ENCODE data around the gene KRTAP2-1. TPM values are rescaled to one million over a fixed set of nuclear protein-coding genes. Genes with fewer than 3 reads are reported as not detected.

Gene KRTAP2-1
- total RNA-seq, 2 experiments from 2014 or later = not detected

GRCh38 chr17:41016578-41017215 is 30.4 kb downstream of the KRTAP2-1 start:
- Mint-ChIP-seq H3K36me3 (ENCODE audit: low read depth) (no peaks in the 10 kb centered on the region), H3K4me1 (ENCODE audit: low read depth) (no peaks in the 10 kb centered on the region), H3K27me3 (ENCODE audit: low read depth) (no peaks in the 10 kb centered on the region), H3K9me3 (no peaks in the 10 kb centered on the region), H3K27ac (no peak overlapping the region), H3K4me3 (no peak overlapping the region)
- DNase-seq = no peak
- CTCF ChIA-PET = no interaction called here
- intact Hi-C loops (cut with micrococcal nuclease) = no loop called here

DNA sequence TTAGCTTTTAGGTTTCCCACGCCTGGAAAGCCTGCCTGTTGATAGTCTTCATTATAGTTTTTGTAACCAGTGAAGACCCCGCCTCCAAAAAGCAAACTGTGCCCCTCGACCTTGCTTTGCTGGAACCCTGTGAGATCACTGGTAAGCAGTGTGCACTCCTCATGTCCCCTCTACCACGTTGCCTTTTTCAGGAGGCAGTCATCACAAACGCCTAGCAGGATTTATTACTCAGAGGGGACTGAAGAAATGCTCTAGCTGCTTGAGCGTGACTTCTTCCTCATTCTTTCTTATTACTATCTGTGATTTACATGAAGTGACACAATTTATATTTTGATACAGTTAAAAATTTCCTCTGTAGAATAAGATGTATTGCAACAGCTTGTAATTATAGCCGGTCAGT is 31.7 kb downstream of the KRTAP2-1 start:
- Mint-ChIP-seq H3K4me3 (no peak overlapping the region), H3K27me3 (ENCODE audit: low read depth) (no peaks in the 10 kb centered on the region), H3K9me3 (no peaks in the 10 kb centered on the region), H3K4me1 (ENCODE audit: low read depth) (no peaks in the 10 kb centered on the region), H3K36me3 (ENCODE audit: low read depth) (no peaks in the 10 kb centered on the region), H3K27ac (no peak overlapping the region)
- CTCF ChIA-PET = no interaction called here
- intact Hi-C loops (cut with micrococcal nuclease) = no loop called here
- no peak for DNase-seq

DNA sequence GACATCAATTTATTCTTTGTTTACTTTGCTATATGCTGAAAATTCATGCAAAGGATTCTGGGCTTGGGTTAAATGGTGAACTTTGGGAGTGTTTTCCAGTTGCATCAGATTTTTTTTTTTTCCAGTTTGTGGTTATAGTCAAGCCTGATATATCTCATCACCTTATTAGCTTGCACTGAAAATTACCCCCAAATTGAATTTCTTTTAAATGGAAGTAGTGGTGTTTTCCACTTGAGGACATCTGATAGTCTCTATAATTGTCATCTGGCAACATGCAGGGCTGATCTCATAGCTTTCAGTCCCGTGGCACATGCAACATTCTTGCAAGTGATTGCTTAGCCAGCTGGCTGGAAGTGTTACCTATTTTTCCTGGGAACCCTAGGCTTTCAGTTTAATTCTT is 33.5 kb downstream of the KRTAP2-1 start:
- H3K27me3 Mint-ChIP-seq (ENCODE audit: low read depth) = no peaks in the 10 kb centered on the region
- intact Hi-C loops (cut with micrococcal nuclease) = no loop called here
- H3K4me1 Mint-ChIP-seq (ENCODE audit: low read depth) = no peaks in the 10 kb centered on the region
- CTCF ChIA-PET = no interaction called here
- no peak overlapping the region for H3K4me3 Mint-ChIP-seq
- no peak overlapping the region for H3K27ac Mint-ChIP-seq
- H3K9me3 Mint-ChIP-seq = no peaks in the 10 kb centered on the region
- DNase-seq = no peak
- no peaks in the 10 kb centered on the region for H3K36me3 Mint-ChIP-seq (ENCODE audit: low read depth)

DNA sequence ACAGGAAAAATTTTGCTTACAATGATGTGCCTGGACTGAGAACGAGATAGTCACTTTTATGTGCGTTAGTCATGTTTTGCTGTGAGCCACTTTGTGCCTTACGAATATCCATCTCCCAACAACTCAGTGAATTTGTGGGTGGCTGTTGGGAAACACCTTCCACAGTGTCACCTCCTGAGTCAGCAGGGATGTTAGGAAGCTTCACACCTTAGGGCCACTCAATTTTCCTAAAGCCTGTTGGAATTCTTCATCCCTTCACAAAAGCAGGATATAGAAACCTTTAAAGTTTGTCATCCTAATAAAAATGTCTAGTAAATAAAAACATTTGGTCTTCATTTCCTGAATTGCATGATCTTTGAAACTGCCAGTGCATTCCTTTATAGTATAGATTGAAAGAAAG is 33.9 kb downstream of the KRTAP2-1 start:
- H3K36me3 Mint-ChIP-seq (ENCODE audit: low read depth) = no peaks in the 10 kb centered on the region
- intact Hi-C loops (cut with micrococcal nuclease) = no loop called here

DNA sequence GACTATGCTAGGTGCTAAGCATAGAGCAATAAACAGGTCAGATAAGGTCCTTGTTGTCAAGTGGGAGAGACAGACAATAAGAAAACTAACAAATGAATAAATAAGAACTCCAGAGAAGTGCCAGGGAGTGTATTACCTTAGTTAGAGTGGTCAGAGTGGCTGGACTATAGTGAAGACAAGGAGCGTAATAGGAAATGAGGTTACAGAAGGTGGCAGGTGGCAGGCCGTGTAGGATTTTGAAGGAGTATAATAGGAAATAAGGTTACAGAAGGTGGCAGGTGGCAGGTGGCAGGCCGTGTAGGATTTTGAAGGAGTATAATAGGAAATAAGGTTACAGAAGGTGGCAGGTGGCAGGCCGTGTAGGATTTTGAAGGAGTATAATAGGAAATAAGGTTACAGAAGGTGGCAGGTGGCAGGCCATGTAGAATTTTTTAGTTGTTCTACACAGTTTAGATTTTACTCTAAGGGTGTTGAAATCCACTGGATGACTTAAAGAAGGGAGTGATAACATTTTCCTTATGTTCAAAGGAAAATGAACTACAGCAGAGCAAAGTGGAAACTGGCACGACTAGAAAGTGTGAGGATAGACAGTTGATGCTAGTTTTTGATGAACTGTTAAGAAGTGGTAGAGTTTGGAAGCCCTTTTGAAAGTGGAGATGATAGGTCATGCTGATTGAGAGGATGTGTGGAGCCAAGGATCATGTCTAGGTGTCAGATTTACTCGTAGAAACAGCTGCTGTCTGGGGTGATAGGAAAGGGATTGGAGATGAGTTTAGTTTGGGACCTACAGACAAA is 34.6 kb downstream of the KRTAP2-1 start:
- H3K4me1 Mint-ChIP-seq (ENCODE audit: low read depth) = no peaks in the 10 kb centered on the region
- no peak overlapping the region for H3K4me3 Mint-ChIP-seq
- no peaks in the 10 kb centered on the region for H3K9me3 Mint-ChIP-seq
- H3K36me3 Mint-ChIP-seq (ENCODE audit: low read depth) = no peaks in the 10 kb centered on the region
- H3K27ac Mint-ChIP-seq = no peak overlapping the region
- no peaks in the 10 kb centered on the region for H3K27me3 Mint-ChIP-seq (ENCODE audit: low read depth)
- DNase-seq = no peak
- intact Hi-C loops (cut with micrococcal nuclease) = no loop called here
- CTCF ChIA-PET = no interaction called here

More for the DNA sequence above, 33.9 kb downstream of the KRTAP2-1 start:
- Mint-ChIP-seq H3K27ac (no peak overlapping the region), H3K4me1 (ENCODE audit: low read depth) (no peaks in the 10 kb centered on the region), H3K27me3 (ENCODE audit: low read depth) (no peaks in the 10 kb centered on the region), H3K9me3 (no peaks in the 10 kb centered on the region), H3K4me3 (no peak overlapping the region)
- CTCF ChIA-PET = no interaction called here
- no peak for DNase-seq

DNA sequence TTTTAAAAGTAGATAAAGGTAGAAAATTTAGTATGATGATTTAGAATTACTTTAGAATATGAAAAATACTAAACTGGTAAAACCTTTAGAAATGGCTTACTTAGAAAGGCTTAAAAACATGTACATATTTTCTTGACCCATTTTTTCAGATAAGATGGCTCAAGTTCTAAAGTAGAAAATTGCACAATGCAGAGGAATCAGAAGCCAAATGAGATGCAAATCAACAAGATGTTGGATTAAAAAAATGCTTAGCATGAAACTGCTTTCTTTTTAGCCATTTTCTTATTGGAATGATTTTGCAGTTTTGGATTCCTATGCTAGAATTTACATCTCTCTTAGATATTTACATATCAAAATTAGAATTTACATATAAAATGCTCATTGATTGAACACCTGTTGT is 36.7 kb downstream of the KRTAP2-1 start:
- Mint-ChIP-seq H3K4me3 (no peak overlapping the region), H3K9me3 (no peaks in the 10 kb centered on the region), H3K27me3 (ENCODE audit: low read depth) (no peaks in the 10 kb centered on the region), H3K4me1 (ENCODE audit: low read depth) (no peaks in the 10 kb centered on the region), H3K27ac (no peak overlapping the region), H3K36me3 (ENCODE audit: low read depth) (no peaks in the 10 kb centered on the region)
- DNase-seq = no peak
- CTCF ChIA-PET = interaction anchor here (0.6 kb wide), 1 partner anchor 15 kb away, joined by 3 read pairs; no protein-coding TSS in a partner anchor
- intact Hi-C loops (cut with micrococcal nuclease) = no loop called here

DNA sequence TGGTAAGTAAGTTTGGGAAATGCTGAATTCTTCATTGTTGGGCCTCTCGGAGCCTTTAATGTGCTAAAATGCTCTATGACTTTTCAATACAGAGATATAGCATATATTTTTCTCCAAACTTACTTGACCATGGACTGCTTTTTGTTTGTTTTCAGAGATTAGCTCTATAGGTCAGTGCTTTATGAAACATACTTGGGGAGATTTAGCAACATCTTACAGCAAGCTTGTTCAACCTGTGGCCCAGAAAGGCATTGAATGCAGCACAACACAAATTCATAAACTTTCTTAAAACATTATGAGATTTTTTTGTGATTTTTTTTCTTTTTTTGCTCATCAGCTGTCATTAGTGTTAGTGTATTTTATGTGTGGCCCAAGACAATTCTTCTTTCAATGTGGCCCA is 37.2 kb downstream of the KRTAP2-1 start:
- no peak overlapping the region for H3K27ac Mint-ChIP-seq
- no peaks in the 10 kb centered on the region for H3K4me1 Mint-ChIP-seq (ENCODE audit: low read depth)
- CTCF ChIA-PET = interaction anchor here (0.6 kb wide), 1 partner anchor 14 kb away, joined by 3 read pairs; no protein-coding TSS in a partner anchor
- intact Hi-C loops (cut with micrococcal nuclease) = no loop called here
- no peaks in the 10 kb centered on the region for H3K36me3 Mint-ChIP-seq (ENCODE audit: low read depth)
- H3K4me3 Mint-ChIP-seq = no peak overlapping the region
- no peaks in the 10 kb centered on the region for H3K9me3 Mint-ChIP-seq
- H3K27me3 Mint-ChIP-seq (ENCODE audit: low read depth) = no peaks in the 10 kb centered on the region
- no peak for DNase-seq

- intact Hi-C loops (cut with micrococcal nuclease) = no loop called here
- no peaks in the 10 kb centered on the region for H3K36me3 Mint-ChIP-seq (ENCODE audit: low read depth)
- DNase-seq = no peak
- no peaks in the 10 kb centered on the region for H3K9me3 Mint-ChIP-seq
- H3K4me3 Mint-ChIP-seq = no peak overlapping the region
- no peaks in the 10 kb centered on the region for H3K4me1 Mint-ChIP-seq (ENCODE audit: low read depth)
- H3K27ac Mint-ChIP-seq = no peak overlapping the region
- CTCF ChIA-PET = no interaction called here
- no peaks in the 10 kb centered on the region for H3K27me3 Mint-ChIP-seq (ENCODE audit: low read depth)
These were observed 37.8 kb downstream of the KRTAP2-1 start for GRCh38 chr17:41009301-41009760.

GRCh38 chr17:41008811-41009210 is 38.3 kb downstream of the KRTAP2-1 start, which contains the start of gene KRTAP3-1:
KRTAP3-1 (minus strand) TSS chr17:41009128; CDS start chr17:41009074, 54 bp downstream.
- no peak for DNase-seq
- intact Hi-C loops (cut with micrococcal nuclease) = no loop called here
- Mint-ChIP-seq H3K9me3 (no peaks in the 10 kb centered on the region), H3K27me3 (ENCODE audit: low read depth) (no peaks in the 10 kb centered on the region), H3K4me1 (ENCODE audit: low read depth) (no peaks in the 10 kb centered on the region), H3K27ac (no peak within 1 kb of the TSS), H3K36me3 (ENCODE audit: low read depth) (no peaks in the 10 kb centered on the region), H3K4me3 (no peak within 1 kb of the TSS)
- CTCF ChIA-PET = no interaction called here

DNA sequence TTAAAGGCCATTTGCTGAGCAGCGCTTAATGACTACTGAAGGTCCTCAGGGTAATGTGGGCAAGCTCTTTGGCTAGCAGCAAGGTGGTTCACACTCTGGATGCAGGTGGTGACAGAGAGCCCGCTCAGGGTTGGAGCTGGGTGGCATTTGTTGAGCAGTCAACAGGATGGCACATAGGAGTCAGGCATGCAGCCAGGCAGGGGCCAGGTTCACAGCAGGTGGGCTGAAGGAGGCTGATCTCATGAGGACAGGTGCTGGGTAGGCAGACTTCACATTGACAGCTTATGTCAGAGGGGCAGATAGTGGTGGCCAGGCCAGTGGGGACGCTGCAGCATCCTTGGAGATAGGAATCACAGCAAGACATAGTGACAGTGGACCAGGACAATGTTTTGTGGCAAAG is 42.7 kb downstream of the KRTAP2-1 start:
- no peaks in the 10 kb centered on the region for H3K4me1 Mint-ChIP-seq (ENCODE audit: low read depth)
- no peaks in the 10 kb centered on the region for H3K36me3 Mint-ChIP-seq (ENCODE audit: low read depth)
- no peak overlapping the region for H3K27ac Mint-ChIP-seq
- intact Hi-C loops (cut with micrococcal nuclease) = no loop called here
- no peak overlapping the region for H3K4me3 Mint-ChIP-seq
- no peaks in the 10 kb centered on the region for H3K9me3 Mint-ChIP-seq
- H3K27me3 Mint-ChIP-seq (ENCODE audit: low read depth) = peaks cover 4% of the 10 kb centered on the region
- CTCF ChIA-PET = no interaction called here
- DNase-seq = no peak

- H3K4me3 Mint-ChIP-seq = no peak overlapping the region
- H3K9me3 Mint-ChIP-seq = no peaks in the 10 kb centered on the region
- no peaks in the 10 kb centered on the region for H3K36me3 Mint-ChIP-seq (ENCODE audit: low read depth)
- no peaks in the 10 kb centered on the region for H3K4me1 Mint-ChIP-seq (ENCODE audit: low read depth)
- no peak for DNase-seq
- H3K27ac Mint-ChIP-seq = no peak overlapping the region
- peaks cover 5% of the 10 kb centered on the region for H3K27me3 Mint-ChIP-seq (ENCODE audit: low read depth)
- intact Hi-C loops (cut with micrococcal nuclease) = no loop called here
- CTCF ChIA-PET = no interaction called here
These were observed 43.2 kb downstream of the KRTAP2-1 start for GRCh38 chr17:41003926-41004325.

GRCh38 chr17:41002814-41003213 is 44.3 kb downstream of the KRTAP2-1 start:
- intact Hi-C loops (cut with micrococcal nuclease) = no loop called here
- no peak overlapping the region for H3K4me3 Mint-ChIP-seq
- no peak for DNase-seq
- H3K36me3 Mint-ChIP-seq (ENCODE audit: low read depth) = no peaks in the 10 kb centered on the region
- peaks cover 9% of the 10 kb centered on the region for H3K27me3 Mint-ChIP-seq (ENCODE audit: low read depth)
- no peaks in the 10 kb centered on the region for H3K4me1 Mint-ChIP-seq (ENCODE audit: low read depth)
- H3K9me3 Mint-ChIP-seq = no peaks in the 10 kb centered on the region
- no peak overlapping the region for H3K27ac Mint-ChIP-seq
- CTCF ChIA-PET = no interaction called here

DNA sequence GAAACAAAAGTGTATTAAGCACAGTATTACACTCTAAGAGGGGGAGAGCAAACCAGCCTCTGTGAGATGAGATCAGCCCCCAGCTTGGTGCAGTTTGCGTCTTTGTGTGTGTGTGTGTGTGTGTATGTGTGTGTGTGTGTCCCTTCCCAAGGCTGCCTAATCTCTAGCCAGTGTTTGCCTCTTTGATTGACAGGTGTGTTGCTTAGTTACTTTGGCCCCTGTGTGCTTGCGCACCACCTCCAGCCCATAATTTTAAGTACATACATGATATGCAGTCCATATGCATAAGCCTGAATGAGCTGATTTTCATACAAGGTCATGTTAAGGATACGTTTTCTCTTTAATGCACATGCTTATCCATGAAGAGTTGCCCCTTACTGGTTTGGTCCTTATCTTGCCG is 45.3 kb downstream of the KRTAP2-1 start:
- H3K36me3 Mint-ChIP-seq (ENCODE audit: low read depth) = no peaks in the 10 kb centered on the region
- H3K4me3 Mint-ChIP-seq = no peak overlapping the region
- CTCF ChIA-PET = no interaction called here
- H3K9me3 Mint-ChIP-seq = no peaks in the 10 kb centered on the region
- intact Hi-C loops (cut with micrococcal nuclease) = no loop called here
- H3K27ac Mint-ChIP-seq = no peak overlapping the region
- H3K27me3 Mint-ChIP-seq (ENCODE audit: low read depth) = peaks cover 14% of the 10 kb centered on the region
- no peaks in the 10 kb centered on the region for H3K4me1 Mint-ChIP-seq (ENCODE audit: low read depth)
- DNase-seq = no peak
